Chondrocyte (in vitro differentiated cells): ENCODE results near the gene OR51V1. TPM values are rescaled to one million over a fixed set of nuclear protein-coding genes. Genes with fewer than 3 reads are reported as not detected.

Experiments
- DNase-seq: peaks from one replicate; pipeline ENCODE4 v3.0.0; 2021; ENCODE audit warnings: mixed read lengths, low spot score
- H3K27ac Mint-ChIP-seq: one replicate; pipeline ENCODE4 v1.8.0; 2021; ENCODE audit warnings: mild to moderate bottlenecking, moderate library complexity, mixed read lengths; ENCODE audit not compliant: unreplicated experiment
- H3K27me3 Mint-ChIP-seq: 2 replicates; pipeline ENCODE4 v1.8.0; 2021; ENCODE audit warnings: low read depth, mixed read lengths
- H3K36me3 Mint-ChIP-seq: 2 replicates; pipeline ENCODE4 v1.8.0; 2021; ENCODE audit warnings: low read depth, mixed read lengths
- H3K4me1 Mint-ChIP-seq: 2 replicates; pipeline ENCODE4 v1.8.0; 2021; ENCODE audit warnings: low read depth, mild to moderate bottlenecking, mixed read lengths
- H3K4me3 Mint-ChIP-seq: one replicate; pipeline ENCODE4 v1.8.0; 2021; ENCODE audit warnings: mild to moderate bottlenecking, moderate library complexity, mixed read lengths; ENCODE audit not compliant: unreplicated experiment
- H3K9me3 Mint-ChIP-seq: 2 replicates; pipeline ENCODE4 v1.8.0; 2021; ENCODE audit warnings: low read depth, mixed read lengths
- total RNA-seq: library from RNA; stranded (reverse); gene quantifications from 3 replicates; pipeline ENCODE4 v1.2.1, GENCODE V29; 2021
- TF ChIP-seq, protein P1 (sequence below): fragments of 200-600 bp; sonication (generic); IDR thresholded peaks from 2 replicates; pipeline ENCODE4 v1.5.0; 2021; ENCODE audit warnings: antibody characterized with exemption, mild to moderate bottlenecking, moderate library complexity

Gene OR51V1
- total RNA-seq, 1 donor from 2014 or later = not detected

GRCh38 chr11:5227681-5228080 lies 27.2 kb upstream of the OR51V1 start:
- Mint-ChIP-seq H3K4me3 (no peak overlapping the region), H3K27ac (no peak overlapping the region), H3K27me3 (peaks cover 10% of the 10 kb centered on the region), H3K36me3 (no peaks in the 10 kb centered on the region), H3K9me3 (no peaks in the 10 kb centered on the region), H3K4me1 (no peaks in the 10 kb centered on the region)
- TF ChIP-seq, protein P1, sequence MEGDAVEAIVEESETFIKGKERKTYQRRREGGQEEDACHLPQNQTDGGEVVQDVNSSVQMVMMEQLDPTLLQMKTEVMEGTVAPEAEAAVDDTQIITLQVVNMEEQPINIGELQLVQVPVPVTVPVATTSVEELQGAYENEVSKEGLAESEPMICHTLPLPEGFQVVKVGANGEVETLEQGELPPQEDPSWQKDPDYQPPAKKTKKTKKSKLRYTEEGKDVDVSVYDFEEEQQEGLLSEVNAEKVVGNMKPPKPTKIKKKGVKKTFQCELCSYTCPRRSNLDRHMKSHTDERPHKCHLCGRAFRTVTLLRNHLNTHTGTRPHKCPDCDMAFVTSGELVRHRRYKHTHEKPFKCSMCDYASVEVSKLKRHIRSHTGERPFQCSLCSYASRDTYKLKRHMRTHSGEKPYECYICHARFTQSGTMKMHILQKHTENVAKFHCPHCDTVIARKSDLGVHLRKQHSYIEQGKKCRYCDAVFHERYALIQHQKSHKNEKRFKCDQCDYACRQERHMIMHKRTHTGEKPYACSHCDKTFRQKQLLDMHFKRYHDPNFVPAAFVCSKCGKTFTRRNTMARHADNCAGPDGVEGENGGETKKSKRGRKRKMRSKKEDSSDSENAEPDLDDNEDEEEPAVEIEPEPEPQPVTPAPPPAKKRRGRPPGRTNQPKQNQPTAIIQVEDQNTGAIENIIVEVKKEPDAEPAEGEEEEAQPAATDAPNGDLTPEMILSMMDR = no peak
- DNase-seq = no peak

DNA sequence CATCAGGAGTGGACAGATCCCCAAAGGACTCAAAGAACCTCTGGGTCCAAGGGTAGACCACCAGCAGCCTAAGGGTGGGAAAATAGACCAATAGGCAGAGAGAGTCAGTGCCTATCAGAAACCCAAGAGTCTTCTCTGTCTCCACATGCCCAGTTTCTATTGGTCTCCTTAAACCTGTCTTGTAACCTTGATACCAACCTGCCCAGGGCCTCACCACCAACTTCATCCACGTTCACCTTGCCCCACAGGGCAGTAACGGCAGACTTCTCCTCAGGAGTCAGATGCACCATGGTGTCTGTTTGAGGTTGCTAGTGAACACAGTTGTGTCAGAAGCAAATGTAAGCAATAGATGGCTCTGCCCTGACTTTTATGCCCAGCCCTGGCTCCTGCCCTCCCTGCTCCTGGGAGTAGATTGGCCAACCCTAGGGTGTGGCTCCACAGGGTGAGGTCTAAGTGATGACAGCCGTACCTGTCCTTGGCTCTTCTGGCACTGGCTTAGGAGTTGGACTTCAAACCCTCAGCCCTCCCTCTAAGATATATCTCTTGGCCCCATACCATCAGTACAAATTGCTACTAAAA lies 26.3 kb upstream of the OR51V1 start, which contains the start of gene HBB:
TSS of gene HBB (minus strand) at position 340 of the 579 bp plus-strand sequence. CDS start at position 290, 50 bp downstream.
- no peaks in the 10 kb centered on the region for H3K4me1 Mint-ChIP-seq
- no peak within 1 kb of the TSS for H3K27ac Mint-ChIP-seq
- TF ChIP-seq, protein P1 = no peak
- DNase-seq = no peak
- no peaks in the 10 kb centered on the region for H3K9me3 Mint-ChIP-seq
- peaks cover 8% of the 10 kb centered on the region for H3K27me3 Mint-ChIP-seq
- no peaks in the 10 kb centered on the region for H3K36me3 Mint-ChIP-seq
- H3K4me3 Mint-ChIP-seq = no peak within 1 kb of the TSS

DNA sequence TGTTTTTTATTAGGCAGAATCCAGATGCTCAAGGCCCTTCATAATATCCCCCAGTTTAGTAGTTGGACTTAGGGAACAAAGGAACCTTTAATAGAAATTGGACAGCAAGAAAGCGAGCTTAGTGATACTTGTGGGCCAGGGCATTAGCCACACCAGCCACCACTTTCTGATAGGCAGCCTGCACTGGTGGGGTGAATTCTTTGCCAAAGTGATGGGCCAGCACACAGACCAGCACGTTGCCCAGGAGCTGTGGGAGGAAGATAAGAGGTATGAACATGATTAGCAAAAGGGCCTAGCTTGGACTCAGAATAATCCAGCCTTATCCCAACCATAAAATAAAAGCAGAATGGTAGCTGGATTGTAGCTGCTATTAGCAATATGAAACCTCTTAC lies 25.0 kb upstream of the OR51V1 start:
- Mint-ChIP-seq H3K36me3 (no peaks in the 10 kb centered on the region), H3K27me3 (peaks cover 8% of the 10 kb centered on the region), H3K27ac (no peak overlapping the region), H3K4me1 (no peaks in the 10 kb centered on the region), H3K4me3 (no peak overlapping the region), H3K9me3 (no peaks in the 10 kb centered on the region)
- TF ChIP-seq, protein P1 = no peak
- no peak for DNase-seq

- DNase-seq = no peak
- TF ChIP-seq, protein P1 = no peak
- no peaks in the 10 kb centered on the region for H3K9me3 Mint-ChIP-seq
- no peaks in the 10 kb centered on the region for H3K36me3 Mint-ChIP-seq
- no peak overlapping the region for H3K4me3 Mint-ChIP-seq
- H3K27ac Mint-ChIP-seq = no peak overlapping the region
- no peaks in the 10 kb centered on the region for H3K4me1 Mint-ChIP-seq
- peaks cover 8% of the 10 kb centered on the region for H3K27me3 Mint-ChIP-seq
These were observed 24.3 kb upstream of the OR51V1 start for GRCh38 chr11:5224538-5225479.

DNA sequence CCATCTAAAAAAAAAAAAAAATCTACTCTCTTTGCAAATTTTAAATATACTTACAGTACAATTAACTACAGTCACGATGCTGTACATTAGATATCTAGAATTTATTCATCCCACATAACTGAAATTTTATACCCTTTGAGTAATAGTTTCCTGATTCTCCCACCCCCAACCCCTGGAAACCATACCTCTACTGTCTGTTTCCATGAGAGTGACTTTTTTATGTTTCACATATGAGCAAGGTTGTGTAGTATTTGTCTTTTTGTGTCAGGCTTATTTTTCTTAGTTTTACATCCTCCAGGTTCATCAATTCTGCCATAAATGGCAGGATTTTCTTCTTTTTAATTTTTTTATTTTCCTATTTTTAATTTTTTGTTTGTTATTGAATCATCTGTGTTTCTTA lies 23.2 kb upstream of the OR51V1 start:
- no peak overlapping the region for H3K4me3 Mint-ChIP-seq

More for the DNA sequence above, 23.2 kb upstream of the OR51V1 start:
- no peak for DNase-seq
- Mint-ChIP-seq H3K9me3 (peaks cover 5% of the 10 kb centered on the region), H3K36me3 (no peaks in the 10 kb centered on the region), H3K4me1 (no peaks in the 10 kb centered on the region), H3K27ac (no peak overlapping the region), H3K27me3 (peaks cover 9% of the 10 kb centered on the region)
- TF ChIP-seq, protein P1 = no peak
